Pons (tissue), 1 donor: ENCODE measurements around the gene ITPR1.

ENCODE experiments used
- DNase-seq: peaks from one replicate; pipeline ENCODE4 v3.0.0-alpha.2; 2016; ENCODE audit warnings: low spot score

Gene ITPR1

GRCh38 chr3:4491855-4492207, 1.3 kb upstream of the ITPR1 start:
- DNase-seq, result no peak

- DNase-seq, result peak; percentile 28
Measured at GRCh38 chr3:4492208-4493013, 737 bp upstream of the ITPR1 start.

GRCh38 chr3:4493941-4494894, 1.1 kb downstream of the ITPR1 start:
- no peak for DNase-seq

- no peak for DNase-seq
Measured at GRCh38 chr3:4494895-4495264, 1.7 kb downstream of the ITPR1 start.

- DNase-seq, result peak; percentile 56
Measured at GRCh38 chr3:4495294-4496086, 2.3 kb downstream of the ITPR1 start.

GRCh38 chr3:4496087-4496452, 2.9 kb downstream of the ITPR1 start:
- DNase-seq, result no peak

- DNase-seq, result no peak
Measured at GRCh38 chr3:4497005-4497692, 4.0 kb downstream of the ITPR1 start.

GRCh38 chr3:4497843-4498324, 4.7 kb downstream of the ITPR1 start:
- DNase-seq, result no peak

- DNase-seq, result no peak
Measured at GRCh38 chr3:4498446-4498845, 5.3 kb downstream of the ITPR1 start.

GRCh38 chr3:4501437-4501836, 8.3 kb downstream of the ITPR1 start:
- DNase-seq, result no peak

GRCh38 chr3:4501927-4502326, 8.8 kb downstream of the ITPR1 start:
- no peak for DNase-seq

GRCh38 chr3:4503050-4503449, 9.9 kb downstream of the ITPR1 start:
- no peak for DNase-seq

GRCh38 chr3:4504340-4505261, 11.5 kb downstream of the ITPR1 start:
- DNase-seq, result no peak

- no peak for DNase-seq
Measured at GRCh38 chr3:4505688-4506558, 12.8 kb downstream of the ITPR1 start.

- DNase-seq, result no peak
Measured at GRCh38 chr3:4506559-4507023, 13.4 kb downstream of the ITPR1 start.

GRCh38 chr3:4507024-4507596, 14.0 kb downstream of the ITPR1 start:
- no peak for DNase-seq

- DNase-seq, result no peak
Measured at GRCh38 chr3:4508048-4508981, 15.2 kb downstream of the ITPR1 start.

- no peak for DNase-seq
Measured at GRCh38 chr3:4509043-4509442, 15.9 kb downstream of the ITPR1 start.
